Measurements from ENCODE around the gene YY1AP1. TPM values are rescaled to one million over a fixed set of nuclear protein-coding genes. Genes with fewer than 3 reads are reported as not detected.
"Not testable (repeated sequence)": the region's sequence is repeated elsewhere in the genome, so short reads cannot be mapped to it uniquely, and the experiment has no call there.

Gene YY1AP1
- polyA plus RNA-seq, 4 donors: 72.6 to 79.6 (median 76.8) TPM

DNA sequence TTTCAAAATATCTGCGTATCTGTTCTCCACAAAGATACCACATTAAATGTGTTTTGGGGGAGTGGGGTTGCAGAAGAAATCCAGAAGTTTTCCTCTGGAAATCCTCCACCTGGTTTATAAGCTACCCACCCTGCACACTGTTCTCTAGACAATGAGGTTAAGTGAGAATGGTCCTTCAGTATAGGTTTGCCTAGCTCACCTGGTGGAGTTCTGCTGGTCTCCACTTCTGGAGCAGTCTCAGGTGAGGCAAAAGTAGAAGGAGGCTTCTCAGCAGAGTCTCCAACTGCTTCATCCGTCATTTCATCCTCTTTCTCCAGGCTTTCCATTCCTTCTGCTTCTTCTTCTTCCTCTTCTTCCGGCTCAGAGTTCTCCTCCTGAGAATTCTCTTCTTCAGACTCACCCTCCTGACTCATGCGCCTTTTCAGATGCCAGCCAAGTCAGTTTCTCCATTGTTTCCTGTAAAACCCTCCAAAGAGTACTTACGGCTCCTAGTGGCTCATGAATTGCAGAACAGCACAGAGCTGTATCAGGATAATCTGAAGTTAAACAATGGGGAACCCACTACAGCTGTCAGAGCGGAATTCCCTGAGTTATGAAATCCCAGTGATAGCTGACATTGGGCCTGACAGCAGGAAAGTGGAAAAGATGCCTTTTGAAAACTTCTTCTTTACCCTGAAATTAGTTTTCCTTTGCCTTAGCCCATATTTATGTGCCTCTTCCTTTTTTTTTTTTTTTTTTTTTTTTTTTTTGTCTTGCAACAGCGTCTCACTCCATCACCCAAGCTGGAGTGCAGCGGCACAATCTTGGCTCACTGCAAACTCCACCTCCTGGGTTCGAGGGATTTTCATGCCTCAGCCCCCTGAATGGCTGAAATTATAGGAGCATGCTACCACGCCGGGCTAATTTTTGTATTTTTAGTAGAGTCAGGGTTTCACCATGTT, 40.1 kb downstream of the YY1AP1 start:
- no peak for DNase-seq (ENCODE audit: low read depth in 4 of 4, low spot score in 3 of 4)

GRCh38 chr1:155646307-155646706, 42.3 kb downstream of the YY1AP1 start:
- DNase-seq (ENCODE audit: low read depth in 4 of 4, low spot score in 3 of 4): no peak

- DNase-seq (ENCODE audit: low read depth in 4 of 4, low spot score in 3 of 4): no peak
Observed at GRCh38 chr1:155645648-155646047, 42.9 kb downstream of the YY1AP1 start.

DNA sequence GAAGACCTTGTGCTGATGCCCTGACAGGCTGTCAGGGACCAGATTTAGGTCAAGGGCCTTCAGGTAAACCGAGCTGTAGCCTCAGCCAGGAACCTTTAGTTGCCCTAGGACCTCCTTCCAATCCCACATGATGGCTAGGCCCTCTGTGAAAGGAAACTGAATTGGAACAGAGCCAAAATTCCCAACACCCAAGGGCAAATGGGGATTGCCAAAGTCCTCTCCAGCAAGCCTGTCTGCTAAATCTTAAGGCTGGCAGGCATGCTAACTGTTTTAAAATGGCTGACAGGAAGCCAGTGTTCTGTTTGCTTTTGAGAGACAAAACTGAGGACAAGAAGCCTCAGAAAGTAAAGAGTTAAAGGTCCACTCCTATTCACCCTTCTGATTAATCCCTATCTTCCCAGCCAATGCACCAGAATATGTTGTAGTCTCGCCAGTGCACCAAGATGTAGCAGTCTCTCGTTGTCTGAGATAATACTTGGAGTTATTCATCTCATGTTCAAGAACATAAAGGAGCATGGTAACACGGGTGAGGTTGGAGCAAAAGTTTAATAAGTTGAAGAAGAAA, 43.5 kb downstream of the YY1AP1 start:
- DNase-seq (ENCODE audit: low read depth in 4 of 4, low spot score in 3 of 4): no peak

GRCh38 chr1:155643230-155643629, 45.3 kb downstream of the YY1AP1 start:
- no peak for DNase-seq (ENCODE audit: low read depth in 4 of 4, low spot score in 3 of 4)

- not testable (repeated sequence) for DNase-seq (ENCODE audit: low read depth in 4 of 4, low spot score in 3 of 4)
Observed at GRCh38 chr1:155642559-155643180, 45.9 kb downstream of the YY1AP1 start.

- DNase-seq (ENCODE audit: low read depth in 4 of 4, low spot score in 3 of 4): no peak
Observed at GRCh38 chr1:155640367-155640766, 48.2 kb downstream of the YY1AP1 start.

- DNase-seq (ENCODE audit: low read depth in 4 of 4, low spot score in 3 of 4): no peak
Observed at GRCh38 chr1:155636397-155637153, 52.0 kb downstream of the YY1AP1 start.

- not testable (repeated sequence) for DNase-seq (ENCODE audit: low read depth in 4 of 4, low spot score in 3 of 4)
Observed at GRCh38 chr1:155626428-155626827, 62.1 kb downstream of the YY1AP1 start.

GRCh38 chr1:155623357-155623756, 65.2 kb downstream of the YY1AP1 start:
- DNase-seq (ENCODE audit: low read depth in 4 of 4, low spot score in 3 of 4): no peak

DNA sequence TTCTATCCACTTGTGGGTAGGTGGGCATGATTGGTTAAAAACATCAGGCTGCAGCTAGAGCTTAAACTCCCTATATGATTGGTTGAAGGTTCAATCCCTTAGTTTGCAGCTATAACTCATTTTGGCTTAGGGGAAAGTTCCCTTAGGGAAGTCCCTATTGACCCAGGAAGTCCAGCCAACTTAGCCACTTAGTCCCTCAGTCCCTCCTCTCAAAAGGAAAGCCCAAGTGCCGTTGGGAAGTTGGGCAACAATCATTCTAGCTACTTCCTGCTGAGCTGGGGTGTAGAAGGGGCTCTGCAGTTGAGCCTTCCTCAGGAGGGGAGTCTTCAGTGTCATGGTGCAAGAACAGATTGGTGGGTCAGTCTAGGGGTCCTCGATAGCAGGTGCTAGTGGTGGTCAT, 66.4 kb downstream of the YY1AP1 start:
- no peak for DNase-seq (ENCODE audit: low read depth in 4 of 4, low spot score in 3 of 4)

DNA sequence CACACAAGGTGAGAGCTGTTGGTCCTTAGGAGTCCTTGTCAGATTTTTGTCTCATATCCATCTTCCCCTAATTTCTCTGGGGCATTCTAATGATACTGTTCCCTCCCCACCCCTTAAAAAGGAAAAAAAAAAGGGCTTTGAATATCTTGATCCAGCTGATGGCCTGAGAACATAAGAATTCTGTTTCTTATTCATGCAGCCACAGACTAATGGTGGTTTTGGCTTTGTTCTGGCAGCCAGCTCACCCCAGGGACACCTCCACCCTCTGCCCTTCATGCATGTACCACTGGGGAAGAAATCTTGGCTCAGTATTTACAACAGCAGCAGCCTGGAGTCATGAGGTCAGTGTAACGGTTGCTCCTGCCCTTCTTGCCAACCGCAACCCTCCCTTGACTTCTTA, 75.3 kb downstream of the YY1AP1 start:
- not testable (repeated sequence) for DNase-seq (ENCODE audit: low read depth in 4 of 4, low spot score in 3 of 4)

DNA sequence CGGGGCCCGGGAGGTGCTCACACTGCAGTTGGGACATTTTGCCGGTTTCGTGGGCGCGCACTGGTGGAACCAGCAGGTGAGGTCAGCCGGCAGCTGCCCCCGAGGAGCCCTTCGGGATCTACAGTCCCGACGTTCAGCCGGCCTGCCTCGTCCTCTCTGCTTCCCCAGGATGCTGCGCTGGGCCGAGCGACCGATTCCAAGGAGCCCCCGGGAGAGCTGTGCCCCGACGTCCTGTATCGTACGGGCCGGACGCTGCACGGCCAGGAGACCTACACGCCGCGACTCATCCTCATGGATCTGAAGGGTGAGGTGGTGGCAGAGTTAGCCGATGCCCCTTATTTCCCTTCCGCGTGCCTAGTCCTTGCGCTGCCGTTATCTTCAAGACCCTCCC, 78.3 kb downstream of the YY1AP1 start:
- DNase-seq (ENCODE audit: low read depth in 4 of 4, low spot score in 3 of 4): not testable (repeated sequence)

- peak; percentile 81 to 90 (median 87) for DNase-seq (ENCODE audit: low read depth in 4 of 4, low spot score in 3 of 4)
Observed at GRCh38 chr1:155609515-155610256, 78.9 kb downstream of the YY1AP1 start, which contains the start of gene MSTO1. TSS of gene MSTO1 (plus strand) at chr1:155610218. CDS start at chr1:155610249, 31 bp downstream.

Other genes with a start within 250 kb of the YY1AP1 start
- gene ASH1L, start 126.0 kb downstream of the YY1AP1 start, polyA plus RNA-seq (ENCODE audit: insufficient read length in 4 of 4): 10 to 100 TPM; 38.3 to 45.5 (median 42.3) TPM
- 10 to 100 TPM; 54.3 to 71.9 (median 58.4) TPM for gene MSTO1, start 78.6 kb downstream of the YY1AP1 start, polyA plus RNA-seq (ENCODE audit: insufficient read length in 4 of 4)
- 100 to 1,000 TPM in 3 of 4 donors, 10 to 100 TPM in 1; 92.2 to 132 (median 123) TPM for gene DAP3, start 317 bp upstream of the YY1AP1 start, polyA plus RNA-seq (ENCODE audit: insufficient read length in 4 of 4)
- gene GON4L, start 168.4 kb upstream of the YY1AP1 start, polyA plus RNA-seq (ENCODE audit: insufficient read length in 4 of 4): 10 to 100 TPM; 42.3 to 58.1 (median 47.3) TPM
- gene SYT11, start 170.8 kb upstream of the YY1AP1 start, polyA plus RNA-seq (ENCODE audit: insufficient read length in 4 of 4): 10 to 100 TPM; 14.3 to 24.3 (median 19.0) TPM
- 10 to 100 TPM; 28.8 to 52.5 (median 47.8) TPM for gene RIT1, start 222.6 kb upstream of the YY1AP1 start, polyA plus RNA-seq (ENCODE audit: insufficient read length in 4 of 4)
- gene KHDC4, start 245.6 kb upstream of the YY1AP1 start, polyA plus RNA-seq (ENCODE audit: insufficient read length in 4 of 4): 10 to 100 TPM; 36.0 to 80.9 (median 53.2) TPM

Measured in left renal pelvis (tissue), 4 donors.